WTC11 (cell line): ENCODE measurements around the gene AKAP13. TPM values are rescaled to one million over a fixed set of nuclear protein-coding genes. Genes with fewer than 3 reads are reported as not detected.

Experiments
- ATAC-seq: fragments of 200-7000 bp; cut with Tn5 transposase; 2 replicates; pipeline ENCODE4 v1.10.0; 2021; ENCODE audit warnings: mild to moderate bottlenecking, moderate library complexity
- CTCF ChIA-PET: fragments of 300-600 bp; sonication (Branson Sonifier 250); formaldehyde crosslinking; loops from one replicate; lab custom pipeline; 2021; ENCODE audit warnings: antibody characterized with exemption; lab: Charles Lee
- POLR2A ChIA-PET: fragments of 350-600 bp; sonication (Branson Sonifier 250); formaldehyde crosslinking; loops from one replicate; lab custom pipeline; 2021; ENCODE audit warnings: antibody characterized with exemption; lab: Charles Lee
- DNase-seq: peaks from one replicate; pipeline ENCODE4 v3.0.0; 2021; ENCODE audit warnings: low spot score
- H3K27ac Mint-ChIP-seq: 2 replicates; pipeline ENCODE4 v1.8.0; 2021; ENCODE audit warnings: mixed read lengths
- H3K27me3 Mint-ChIP-seq: 2 replicates; pipeline ENCODE4 v1.8.0; 2021; ENCODE audit warnings: low read depth, mild to moderate bottlenecking, moderate library complexity, mixed read lengths
- H3K36me3 Mint-ChIP-seq: 2 replicates; pipeline ENCODE4 v1.8.0; 2021; ENCODE audit warnings: mixed read lengths
- H3K4me1 Mint-ChIP-seq: 2 replicates; pipeline ENCODE4 v1.8.0; 2022; ENCODE audit warnings: mixed read lengths
- H3K4me3 Mint-ChIP-seq: 2 replicates; pipeline ENCODE4 v1.8.0; 2021; ENCODE audit warnings: mild to moderate bottlenecking, moderate library complexity, mixed read lengths
- H3K9me3 Mint-ChIP-seq: 2 replicates; pipeline ENCODE4 v1.8.0; 2021; ENCODE audit warnings: mixed read lengths
- CBFB ChIP-seq: sonication (generic); formaldehyde crosslinking; IDR thresholded peaks from 2 replicates; pipeline ENCODE4 v1.8.1; 2022; ENCODE audit warnings: mild to moderate bottlenecking, low read depth, missing genetic modification reagents
- CREB1 ChIP-seq: sonication (generic); formaldehyde crosslinking; IDR thresholded peaks from 2 replicates; pipeline ENCODE4 v1.8.0; 2023; ENCODE audit warnings: mild to moderate bottlenecking, missing genetic modification reagents
- FOXJ3 ChIP-seq: sonication (generic); formaldehyde crosslinking; IDR thresholded peaks from 2 replicates; pipeline ENCODE4 v1.9.0; 2021; ENCODE audit warnings: missing genetic modification reagents, mild to moderate bottlenecking, borderline replicate concordance
- FOXP1 ChIP-seq: sonication (generic); formaldehyde crosslinking; IDR thresholded peaks from 2 replicates; pipeline ENCODE4 v1.8.0; 2022; ENCODE audit warnings: missing genetic modification reagents, mild to moderate bottlenecking, moderate library complexity, borderline replicate concordance
- GABPB1 ChIP-seq: sonication (generic); formaldehyde crosslinking; IDR thresholded peaks from 2 replicates; pipeline ENCODE4 v1.8.1; 2023; ENCODE audit warnings: mild to moderate bottlenecking, missing genetic modification reagents
- NFYB ChIP-seq: sonication (generic); formaldehyde crosslinking; conservative IDR thresholded peaks from 2 replicates; pipeline ENCODE4 v1.8.0; 2022; ENCODE audit warnings: low read depth, missing genetic modification reagents
- NR1H2 ChIP-seq: sonication (generic); formaldehyde crosslinking; IDR thresholded peaks from 2 replicates; pipeline ENCODE4 v1.9.0; 2021; ENCODE audit warnings: mild to moderate bottlenecking, moderate library complexity, missing genetic modification reagents
- OVOL2 ChIP-seq: fragments of 250-450 bp; sonication (Bioruptor Pico); IDR thresholded peaks from 2 replicates; pipeline ENCODE4 v1.9.0; 2021; ENCODE audit warnings: mild to moderate bottlenecking, borderline replicate concordance
- STAT6 ChIP-seq: sonication (generic); formaldehyde crosslinking; conservative IDR thresholded peaks from 2 replicates; pipeline ENCODE4 v1.8.1; 2023; ENCODE audit warnings: mild to moderate bottlenecking, low read depth, missing genetic modification reagents, moderate library complexity
- ZNF263 ChIP-seq: sonication (generic); formaldehyde crosslinking; IDR thresholded peaks from 2 replicates; pipeline ENCODE4 v1.8.1; 2022; ENCODE audit warnings: low read depth, mild to moderate bottlenecking, moderate library complexity, missing genetic modification reagents
- total RNA-seq: library from RNA; stranded (reverse); gene quantifications from 3 replicates; pipeline ENCODE4 v1.2.3, GENCODE V29; 2021
- TF ChIP-seq, protein P1 (sequence below): sonication (generic); formaldehyde crosslinking; IDR thresholded peaks from 2 replicates; pipeline ENCODE4 v1.8.0; 2023; ENCODE audit warnings: mild to moderate bottlenecking, missing genetic modification reagents
- TF ChIP-seq, protein P2 (sequence below): sonication (generic); formaldehyde crosslinking; conservative IDR thresholded peaks from 2 replicates; pipeline ENCODE4 v1.8.1; 2022; ENCODE audit warnings: mild to moderate bottlenecking, missing genetic modification reagents
- TF ChIP-seq, protein P3 (sequence below): sonication (generic); formaldehyde crosslinking; IDR thresholded peaks from 2 replicates; pipeline ENCODE4 v1.8.1; 2023; ENCODE audit warnings: mild to moderate bottlenecking, missing genetic modification reagents, borderline replicate concordance
- TF ChIP-seq, protein P4 (sequence below): sonication (generic); formaldehyde crosslinking; IDR thresholded peaks from 2 replicates; pipeline ENCODE4 v1.8.1; 2022; ENCODE audit warnings: missing genetic modification reagents, borderline replicate concordance
- TF ChIP-seq, protein P5 (sequence below): sonication (generic); formaldehyde crosslinking; IDR thresholded peaks from 2 replicates; pipeline ENCODE4 v1.8.1; 2023; ENCODE audit warnings: mild to moderate bottlenecking, missing genetic modification reagents

Gene AKAP13
- total RNA-seq, 1 experiment from 2014 or later = 50.3 TPM

DNA sequence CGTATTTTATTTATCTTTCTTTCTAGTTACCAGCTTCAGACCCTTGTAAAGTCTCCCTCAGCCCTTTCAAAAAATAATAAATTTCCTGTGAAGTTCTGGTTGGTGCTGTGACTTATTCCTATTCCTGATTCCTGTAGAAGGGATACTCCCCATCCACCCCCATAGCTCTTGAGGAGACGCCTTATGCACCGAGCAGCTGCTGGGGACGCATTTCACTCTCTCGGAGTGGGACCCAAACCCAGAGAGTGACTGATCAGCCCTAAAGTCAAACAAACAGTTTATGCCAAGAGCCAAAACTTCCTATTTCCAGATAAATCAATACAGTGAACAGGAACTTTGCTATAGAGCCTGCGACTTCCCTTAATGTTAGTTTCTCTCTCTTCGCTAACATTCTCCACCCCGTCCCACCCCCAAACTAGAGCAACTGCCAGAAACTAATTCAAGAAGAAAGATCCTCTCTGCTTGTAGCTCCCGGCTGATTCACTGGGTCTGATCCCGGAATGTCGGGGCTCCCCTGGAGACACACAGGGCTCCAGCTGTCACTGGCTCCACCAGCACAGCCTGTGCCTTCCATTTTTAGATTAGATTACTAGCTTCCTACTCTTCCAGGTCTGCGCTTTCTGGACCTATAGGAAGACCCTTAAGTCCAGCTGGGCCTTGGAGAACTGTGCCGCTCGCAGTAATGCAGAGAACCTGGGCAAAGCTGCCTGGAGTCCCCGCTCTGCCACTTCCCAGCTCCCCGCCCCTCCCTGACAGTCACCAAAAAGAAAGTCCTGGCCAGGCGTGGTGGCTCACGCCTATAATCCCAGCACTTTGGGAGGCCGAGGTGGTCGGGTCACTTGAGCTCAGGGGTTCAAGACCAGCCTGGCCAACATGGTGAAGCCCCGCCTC lies 369.1 kb downstream of the AKAP13 start (continued):
- TF ChIP-seq STAT6 (CRISPR knock-in tag) = no peak
- TF ChIP-seq, protein P1, sequence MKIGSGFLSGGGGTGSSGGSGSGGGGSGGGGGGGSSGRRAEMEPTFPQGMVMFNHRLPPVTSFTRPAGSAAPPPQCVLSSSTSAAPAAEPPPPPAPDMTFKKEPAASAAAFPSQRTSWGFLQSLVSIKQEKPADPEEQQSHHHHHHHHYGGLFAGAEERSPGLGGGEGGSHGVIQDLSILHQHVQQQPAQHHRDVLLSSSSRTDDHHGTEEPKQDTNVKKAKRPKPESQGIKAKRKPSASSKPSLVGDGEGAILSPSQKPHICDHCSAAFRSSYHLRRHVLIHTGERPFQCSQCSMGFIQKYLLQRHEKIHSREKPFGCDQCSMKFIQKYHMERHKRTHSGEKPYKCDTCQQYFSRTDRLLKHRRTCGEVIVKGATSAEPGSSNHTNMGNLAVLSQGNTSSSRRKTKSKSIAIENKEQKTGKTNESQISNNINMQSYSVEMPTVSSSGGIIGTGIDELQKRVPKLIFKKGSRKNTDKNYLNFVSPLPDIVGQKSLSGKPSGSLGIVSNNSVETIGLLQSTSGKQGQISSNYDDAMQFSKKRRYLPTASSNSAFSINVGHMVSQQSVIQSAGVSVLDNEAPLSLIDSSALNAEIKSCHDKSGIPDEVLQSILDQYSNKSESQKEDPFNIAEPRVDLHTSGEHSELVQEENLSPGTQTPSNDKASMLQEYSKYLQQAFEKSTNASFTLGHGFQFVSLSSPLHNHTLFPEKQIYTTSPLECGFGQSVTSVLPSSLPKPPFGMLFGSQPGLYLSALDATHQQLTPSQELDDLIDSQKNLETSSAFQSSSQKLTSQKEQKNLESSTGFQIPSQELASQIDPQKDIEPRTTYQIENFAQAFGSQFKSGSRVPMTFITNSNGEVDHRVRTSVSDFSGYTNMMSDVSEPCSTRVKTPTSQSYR (CRISPR knock-in tag) = no peak

GRCh38 chr15:85750319-85751290 lies 370.2 kb downstream of the AKAP13 start:
- peaks cover 28% of the 10 kb centered on the region for H3K36me3 Mint-ChIP-seq
- peak overlapping the region; percentile 26 for H3K4me3 Mint-ChIP-seq
- ChIA-PET POLR2A (interaction anchor here (1.2 to 1.3 kb wide), 2 partner anchors 13 to 44 kb away, joined by 3 to 6 read pairs; partner anchors contain the start of gene KLHL25), CTCF (interaction anchor here (0.8 to 2.7 kb wide), 7 partner anchors 9 to 90 kb away, joined by 3 to 18 read pairs (median 6); no protein-coding TSS in a partner anchor)
- H3K27ac Mint-ChIP-seq = peak overlapping the region; percentile 79
- DNase-seq (no peak), ATAC-seq (peak; percentile 10)
- H3K27me3 Mint-ChIP-seq = no peaks in the 10 kb centered on the region
- H3K4me1 Mint-ChIP-seq = peaks cover 74% of the 10 kb centered on the region
- H3K9me3 Mint-ChIP-seq = no peaks in the 10 kb centered on the region
- TF ChIP-seq FOXJ3 (CRISPR knock-in tag) (no peak), OVOL2 (CRISPR knock-in tag) (no peak), ZNF263 (CRISPR knock-in tag) (no peak), FOXP1 (CRISPR knock-in tag) (no peak), CREB1 (CRISPR knock-in tag) (no peak), NR1H2 (CRISPR knock-in tag) (no peak), GABPB1 (CRISPR knock-in tag) (no peak), CBFB (CRISPR knock-in tag) (no peak), NFYB (CRISPR knock-in tag) (no peak), STAT6 (CRISPR knock-in tag) (no peak)
- TF ChIP-seq, protein P2, sequence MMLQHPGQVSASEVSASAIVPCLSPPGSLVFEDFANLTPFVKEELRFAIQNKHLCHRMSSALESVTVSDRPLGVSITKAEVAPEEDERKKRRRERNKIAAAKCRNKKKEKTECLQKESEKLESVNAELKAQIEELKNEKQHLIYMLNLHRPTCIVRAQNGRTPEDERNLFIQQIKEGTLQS (CRISPR knock-in tag) = no peak
- TF ChIP-seq, protein P3, sequence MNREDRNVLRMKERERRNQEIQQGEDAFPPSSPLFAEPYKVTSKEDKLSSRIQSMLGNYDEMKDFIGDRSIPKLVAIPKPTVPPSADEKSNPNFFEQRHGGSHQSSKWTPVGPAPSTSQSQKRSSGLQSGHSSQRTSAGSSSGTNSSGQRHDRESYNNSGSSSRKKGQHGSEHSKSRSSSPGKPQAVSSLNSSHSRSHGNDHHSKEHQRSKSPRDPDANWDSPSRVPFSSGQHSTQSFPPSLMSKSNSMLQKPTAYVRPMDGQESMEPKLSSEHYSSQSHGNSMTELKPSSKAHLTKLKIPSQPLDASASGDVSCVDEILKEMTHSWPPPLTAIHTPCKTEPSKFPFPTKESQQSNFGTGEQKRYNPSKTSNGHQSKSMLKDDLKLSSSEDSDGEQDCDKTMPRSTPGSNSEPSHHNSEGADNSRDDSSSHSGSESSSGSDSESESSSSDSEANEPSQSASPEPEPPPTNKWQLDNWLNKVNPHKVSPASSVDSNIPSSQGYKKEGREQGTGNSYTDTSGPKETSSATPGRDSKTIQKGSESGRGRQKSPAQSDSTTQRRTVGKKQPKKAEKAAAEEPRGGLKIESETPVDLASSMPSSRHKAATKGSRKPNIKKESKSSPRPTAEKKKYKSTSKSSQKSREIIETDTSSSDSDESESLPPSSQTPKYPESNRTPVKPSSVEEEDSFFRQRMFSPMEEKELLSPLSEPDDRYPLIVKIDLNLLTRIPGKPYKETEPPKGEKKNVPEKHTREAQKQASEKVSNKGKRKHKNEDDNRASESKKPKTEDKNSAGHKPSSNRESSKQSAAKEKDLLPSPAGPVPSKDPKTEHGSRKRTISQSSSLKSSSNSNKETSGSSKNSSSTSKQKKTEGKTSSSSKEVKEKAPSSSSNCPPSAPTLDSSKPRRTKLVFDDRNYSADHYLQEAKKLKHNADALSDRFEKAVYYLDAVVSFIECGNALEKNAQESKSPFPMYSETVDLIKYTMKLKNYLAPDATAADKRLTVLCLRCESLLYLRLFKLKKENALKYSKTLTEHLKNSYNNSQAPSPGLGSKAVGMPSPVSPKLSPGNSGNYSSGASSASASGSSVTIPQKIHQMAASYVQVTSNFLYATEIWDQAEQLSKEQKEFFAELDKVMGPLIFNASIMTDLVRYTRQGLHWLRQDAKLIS (CRISPR knock-in tag) = no peak
- TF ChIP-seq, protein P4, sequence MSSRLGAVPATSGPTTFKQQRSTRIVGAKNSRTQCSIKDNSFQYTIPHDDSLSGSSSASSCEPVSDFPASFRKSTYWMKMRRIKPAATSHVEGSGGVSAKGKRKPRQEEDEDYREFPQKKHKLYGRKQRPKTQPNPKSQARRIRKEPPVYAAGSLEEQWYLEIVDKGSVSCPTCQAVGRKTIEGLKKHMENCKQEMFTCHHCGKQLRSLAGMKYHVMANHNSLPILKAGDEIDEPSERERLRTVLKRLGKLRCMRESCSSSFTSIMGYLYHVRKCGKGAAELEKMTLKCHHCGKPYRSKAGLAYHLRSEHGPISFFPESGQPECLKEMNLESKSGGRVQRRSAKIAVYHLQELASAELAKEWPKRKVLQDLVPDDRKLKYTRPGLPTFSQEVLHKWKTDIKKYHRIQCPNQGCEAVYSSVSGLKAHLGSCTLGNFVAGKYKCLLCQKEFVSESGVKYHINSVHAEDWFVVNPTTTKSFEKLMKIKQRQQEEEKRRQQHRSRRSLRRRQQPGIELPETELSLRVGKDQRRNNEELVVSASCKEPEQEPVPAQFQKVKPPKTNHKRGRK (CRISPR knock-in tag) = no peak
- TF ChIP-seq, protein P5, sequence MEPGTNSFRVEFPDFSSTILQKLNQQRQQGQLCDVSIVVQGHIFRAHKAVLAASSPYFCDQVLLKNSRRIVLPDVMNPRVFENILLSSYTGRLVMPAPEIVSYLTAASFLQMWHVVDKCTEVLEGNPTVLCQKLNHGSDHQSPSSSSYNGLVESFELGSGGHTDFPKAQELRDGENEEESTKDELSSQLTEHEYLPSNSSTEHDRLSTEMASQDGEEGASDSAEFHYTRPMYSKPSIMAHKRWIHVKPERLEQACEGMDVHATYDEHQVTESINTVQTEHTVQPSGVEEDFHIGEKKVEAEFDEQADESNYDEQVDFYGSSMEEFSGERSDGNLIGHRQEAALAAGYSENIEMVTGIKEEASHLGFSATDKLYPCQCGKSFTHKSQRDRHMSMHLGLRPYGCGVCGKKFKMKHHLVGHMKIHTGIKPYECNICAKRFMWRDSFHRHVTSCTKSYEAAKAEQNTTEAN (CRISPR knock-in tag) = no peak
